Naive thymus-derived CD4-positive, alpha-beta T cell (primary cell): ENCODE data around the gene RMDN3. TPM values are rescaled to one million over a fixed set of nuclear protein-coding genes. Genes with fewer than 3 reads are reported as not detected.

Experiments used
- ATAC-seq: fragments of 150-1000 bp; cut with Tn5 transposase; 2 replicates; pipeline ENCODE4 v1.10.0; 2021; ENCODE audit warnings: mild to moderate bottlenecking, moderate library complexity
- CTCF ChIA-PET: fragments of 350-600 bp; sonication (Branson Sonifier 250); formaldehyde crosslinking; loops from one replicate; lab custom pipeline; 2021; ENCODE audit warnings: antibody characterized with exemption; lab: Charles Lee
- POLR2A ChIA-PET: fragments of 350-600 bp; sonication (Branson Sonifier 250); formaldehyde crosslinking; loops from one replicate; lab custom pipeline; 2021; ENCODE audit warnings: antibody characterized with exemption, inconsistent platforms; lab: Charles Lee
- DNase-seq, 9 donors: peaks; one replicate each; pipeline versions ENCODE4 v3.0.0 to v3.0.0-alpha.2; 2020 to 2022; ENCODE audit warnings: mixed read lengths in 1 of 9
- H3K27ac ChIP-seq: one replicate; pipeline ENCODE4 v1.7.0; 2013; ENCODE audit warnings: mild to moderate bottlenecking, low read depth, low read length, moderate library complexity
- H3K27me3 ChIP-seq, 2 donors: one replicate each; pipeline ENCODE4 v1.7.0; 2013; ENCODE audit warnings: low read length in 2 of 2, mild to moderate bottlenecking in 2 of 2, moderate library complexity in 2 of 2; ENCODE audit not compliant: control insufficient read depth in 2 of 2, insufficient read depth in 2 of 2
- H3K36me3 ChIP-seq, 3 experiments: 1 replicate in 2 of 3; 2 replicates in 1 of 3; pipeline ENCODE4 v1.7.0; 2013; ENCODE audit warnings: low read length in 3 of 3, mild to moderate bottlenecking in 3 of 3, moderate library complexity in 1 of 3; ENCODE audit not compliant: insufficient read depth in 3 of 3, control insufficient read depth in 2 of 3
- H3K4me1 ChIP-seq, 2 donors: one replicate each; pipeline ENCODE4 v1.7.0; 2013; ENCODE audit warnings: low read length in 2 of 2, mild to moderate bottlenecking in 2 of 2, moderate library complexity in 1 of 2; ENCODE audit not compliant: control insufficient read depth in 2 of 2, insufficient read depth in 2 of 2
- H3K4me3 ChIP-seq: 2 replicates; pipeline ENCODE4 v1.7.0; 2013; ENCODE audit warnings: mild to moderate bottlenecking, low read length
- H3K9me3 ChIP-seq, 3 experiments: 1 replicate in 2 of 3; 2 replicates in 1 of 3; pipeline ENCODE4 v1.7.0; 2013; ENCODE audit warnings: low read length in 3 of 3; ENCODE audit not compliant: control insufficient read depth in 2 of 3
- H3K27ac Mint-ChIP-seq, 9 donors: one replicate each; pipeline ENCODE4 v1.8.0; 2020 to 2022; ENCODE audit warnings: mixed read lengths in 9 of 9, mild to moderate bottlenecking in 8 of 9, moderate library complexity in 5 of 9, inconsistent platforms in 2 of 9
- H3K27me3 Mint-ChIP-seq, 5 donors: one replicate each; pipeline ENCODE4 v1.8.0; 2021 to 2022; ENCODE audit warnings: mixed read lengths in 5 of 5, mild to moderate bottlenecking in 1 of 5
- H3K36me3 Mint-ChIP-seq, 5 donors: one replicate each; pipeline ENCODE4 v1.8.0; 2020 to 2022; ENCODE audit warnings: mixed read lengths in 5 of 5, mild to moderate bottlenecking in 3 of 5, inconsistent platforms in 1 of 5
- H3K4me1 Mint-ChIP-seq, 7 donors: one replicate each; pipeline ENCODE4 v1.8.0; 2020 to 2022; ENCODE audit warnings: mixed read lengths in 7 of 7, mild to moderate bottlenecking in 3 of 7, inconsistent platforms in 1 of 7
- H3K4me3 Mint-ChIP-seq, 10 donors: one replicate each; pipeline ENCODE4 v1.8.0; 2020 to 2022; ENCODE audit warnings: mild to moderate bottlenecking in 10 of 10, mixed read lengths in 10 of 10, moderate library complexity in 6 of 10, inconsistent platforms in 2 of 10
- H3K9me3 Mint-ChIP-seq, 11 donors: one replicate each; pipeline ENCODE4 v1.8.0; 2020 to 2022; ENCODE audit warnings: mixed read lengths in 11 of 11, mild to moderate bottlenecking in 4 of 11, inconsistent platforms in 1 of 11, moderate library complexity in 1 of 11
- intact Hi-C, 2 donors: fragments of 100-400 bp; cut with micrococcal nuclease; formaldehyde crosslinking; loops; one replicate each; pipeline ENCODE4 v1.15.1; 2023
- polyA plus RNA-seq, 2 donors: library from polyadenylated mRNA; unstranded; fragments of 300-500 nt; fragmentation: Illumina TruSeq; gene quantifications; one replicate each; pipeline ENCODE4 v1.2.3, GENCODE V29; 2021
- total RNA-seq, 6 experiments: library from RNA in 5 of 6; stranded (reverse) in 5 of 6; gene quantifications; 1 replicate in 5 of 6; 2 replicates in 1 of 6; pipeline ENCODE4 v1.2.3 and lab custom pipeline; 2021 to 2026

Gene RMDN3
- 10 to 100 TPM; 19.5 to 44.0 (median 31.9) TPM for total RNA-seq
- 10 to 100 TPM; 15.7 to 20.2 TPM for polyA plus RNA-seq
- 21.4 reads per million, percentile 52 among the genes with 10 or more reads in this experiment for total RNA-seq (lab: John Stamatoyannopoulos, UW)

DNA sequence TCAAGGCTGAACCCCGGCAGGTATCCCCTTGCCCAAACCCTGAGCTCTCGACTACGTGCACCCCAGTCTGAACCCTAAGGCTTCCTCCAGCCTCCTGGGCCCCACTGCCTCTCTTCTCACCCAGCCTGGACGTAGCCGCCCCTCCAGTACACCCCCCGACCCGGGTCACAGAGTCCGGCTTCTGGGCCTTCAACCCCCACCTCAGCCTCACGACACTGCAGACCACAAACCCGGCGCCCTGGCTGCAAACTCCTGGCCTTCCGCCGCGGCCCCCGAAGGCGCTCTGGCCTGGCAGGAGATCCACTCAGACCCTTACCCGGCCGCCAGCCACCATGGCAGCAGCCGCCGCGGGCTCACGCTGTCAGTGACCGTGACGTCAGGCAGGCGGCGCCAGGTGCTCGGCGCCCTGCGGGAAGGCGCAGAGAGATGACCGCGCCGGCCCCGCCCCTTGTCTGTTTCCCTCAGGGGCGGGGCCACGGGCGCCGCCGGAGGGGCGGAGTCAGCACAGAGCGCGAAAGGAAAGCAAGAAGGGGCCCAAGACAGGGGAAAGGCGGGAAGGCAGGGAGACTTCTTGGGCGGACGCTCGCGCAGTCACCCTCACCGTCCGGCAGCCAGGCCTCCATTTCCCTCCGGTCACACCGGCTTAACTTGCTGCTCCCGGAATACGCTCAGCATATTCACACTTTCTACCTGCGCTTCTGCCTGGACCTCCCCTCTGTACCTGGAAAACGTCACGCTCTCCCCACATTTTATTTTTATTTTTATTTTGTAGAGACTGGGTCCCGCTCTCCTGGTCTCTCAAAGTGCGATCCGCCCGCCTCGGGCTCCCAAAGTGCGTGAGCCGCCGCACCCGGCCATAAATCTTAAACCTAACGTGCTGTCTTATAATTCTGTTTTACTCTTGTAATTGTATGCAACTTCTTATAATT lies at the start of gene RMDN3:
Gene RMDN3 (minus strand): TSS at position 372 of the 929 bp plus-strand sequence. CDS start 471 bp downstream, outside the sequence.
- no peaks in the 10 kb centered on the region for H3K27me3 Mint-ChIP-seq
- H3K4me1 Mint-ChIP-seq = peaks cover 16 to 37% (median 27%) of the 10 kb centered on the region in 7 donors
- H3K9me3 ChIP-seq = no peaks in the 10 kb centered on the region
- H3K36me3 ChIP-seq = peaks cover 0 to 31% (median 14%) of the 10 kb centered on the region in 3 experiments
- peak within 1 kb of the TSS; percentile 95 for H3K27ac ChIP-seq
- POLR2A ChIA-PET = interaction anchor here (0.5 to 1.7 kb wide), 5 partner anchors 10 to 60 kb away, joined by 3 to 8 read pairs (median 4); partner anchors contain the start of gene RAD51
- peak within 1 kb of the TSS; percentile 94 for H3K4me3 ChIP-seq
- ATAC-seq (peak; percentile 99), DNase-seq (peak; percentile 89 to 97 (median 92))
- H3K9me3 Mint-ChIP-seq = no peaks in the 10 kb centered on the region
- H3K4me1 ChIP-seq = peaks cover 7 to 10% of the 10 kb centered on the region in 2 donors
- H3K4me3 Mint-ChIP-seq = peak within 1 kb of the TSS; percentile 90 to 98 (median 94)
- H3K36me3 Mint-ChIP-seq = peaks cover 0 to 22% (median 0%) of the 10 kb centered on the region in 5 donors
- CTCF ChIA-PET = interaction anchor here (1.0 kb wide), 1 partner anchor 60 kb away, joined by 3 read pairs; the partner anchor contains the start of gene RAD51
- peak within 1 kb of the TSS; percentile 89 to 99 (median 95) for H3K27ac Mint-ChIP-seq
- no peaks in the 10 kb centered on the region for H3K27me3 ChIP-seq
- intact Hi-C loops = loop anchor here (1.0 to 2.0 kb wide), 13 partner anchors 8 to 476 kb away; partner anchors contain the start of genes DNAJC17 (in 2 of the 2), RAD51 (in 2 of the 2), RPUSD2 (in 2 of the 2) and VPS18 (in 2 of the 2)

DNA sequence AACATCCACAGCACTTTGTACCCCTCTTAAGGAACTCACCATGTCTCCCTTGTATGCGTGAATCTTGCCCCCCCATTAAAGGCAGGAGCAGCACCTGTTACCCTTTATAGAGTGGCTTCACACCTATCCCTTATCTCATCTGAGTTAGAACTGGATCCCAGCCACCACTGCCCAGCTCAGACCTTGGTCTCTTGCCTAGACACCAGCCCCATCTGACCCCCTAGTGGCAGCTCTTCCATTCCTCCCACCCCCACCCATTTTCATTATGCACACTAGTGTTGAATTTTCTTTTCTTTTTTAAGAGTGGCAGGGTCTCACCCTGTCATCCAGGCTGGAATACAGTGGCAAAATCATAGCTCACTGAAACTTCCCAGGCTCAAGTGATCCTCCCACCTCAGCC lies 48.6 kb upstream of the RMDN3 start:
- Histone ChIP-seq H3K36me3 (peaks cover 0 to 14% (median 4%) of the 10 kb centered on the region in 3 experiments), H3K27me3 (no peaks in the 10 kb centered on the region), H3K4me3 (no peak overlapping the region), H3K4me1 (peaks cover 14 to 16% of the 10 kb centered on the region in 2 donors), H3K27ac (no peak overlapping the region), H3K9me3 (no peaks in the 10 kb centered on the region)
- no peak for ATAC-seq
- CTCF ChIA-PET = interaction anchor here (0.7 kb wide), 1 partner anchor 203 kb away, joined by 8 read pairs; no protein-coding TSS in a partner anchor
- H3K27me3 Mint-ChIP-seq = no peaks in the 10 kb centered on the region
- POLR2A ChIA-PET = no interaction called here
- peak overlapping the region in 1 of 9 donors; percentile 32 for H3K27ac Mint-ChIP-seq
- peaks cover 4 to 24% (median 8%) of the 10 kb centered on the region in 5 donors for H3K36me3 Mint-ChIP-seq
- H3K9me3 Mint-ChIP-seq = no peaks in the 10 kb centered on the region
- no peak overlapping the region for H3K4me3 Mint-ChIP-seq
- H3K4me1 Mint-ChIP-seq = peaks cover 28 to 60% (median 40%) of the 10 kb centered on the region in 7 donors
- intact Hi-C loops = loop anchor here in 1 of 2 donors (10.0 kb wide), 1 partner anchor 339 kb away; no protein-coding TSS in a partner anchor
- no peak for DNase-seq

- Histone ChIP-seq H3K4me1 (peaks cover 11 to 12% of the 10 kb centered on the region in 2 donors), H3K4me3 (no peak overlapping the region), H3K36me3 (peaks cover 0 to 14% (median 4%) of the 10 kb centered on the region in 3 experiments), H3K27me3 (no peaks in the 10 kb centered on the region), H3K27ac (no peak overlapping the region), H3K9me3 (no peaks in the 10 kb centered on the region)
- no peaks in the 10 kb centered on the region for H3K27me3 Mint-ChIP-seq
- ATAC-seq (no peak), DNase-seq (no peak)
- peaks cover 4 to 30% (median 14%) of the 10 kb centered on the region in 5 donors for H3K36me3 Mint-ChIP-seq
- ChIA-PET CTCF (interaction anchor here (1.2 kb wide), 1 partner anchor 18 kb away, joined by 3 read pairs; no protein-coding TSS in a partner anchor), POLR2A (no interaction called here)
- peaks cover 26 to 57% (median 39%) of the 10 kb centered on the region in 7 donors for H3K4me1 Mint-ChIP-seq
- intact Hi-C loops = loop anchor here in 1 of 2 donors (10.0 kb wide), 1 partner anchor 338 kb away; no protein-coding TSS in a partner anchor
- no peak overlapping the region for H3K27ac Mint-ChIP-seq
- no peaks in the 10 kb centered on the region for H3K9me3 Mint-ChIP-seq
- H3K4me3 Mint-ChIP-seq = no peak overlapping the region
These were observed 48.0 kb upstream of the RMDN3 start for GRCh38 chr15:40803076-40803475.

- intact Hi-C loops = no loop called here
- Histone ChIP-seq H3K27me3 (no peaks in the 10 kb centered on the region), H3K4me3 (no peak overlapping the region), H3K36me3 (peaks cover 0 to 6% (median 4%) of the 10 kb centered on the region in 3 experiments), H3K27ac (no peak overlapping the region), H3K9me3 (no peaks in the 10 kb centered on the region), H3K4me1 (no peaks in the 10 kb centered on the region)
- Mint-ChIP-seq H3K27ac (no peak overlapping the region), H3K4me1 (peaks cover 20 to 54% (median 38%) of the 10 kb centered on the region in 7 donors), H3K9me3 (no peaks in the 10 kb centered on the region), H3K36me3 (peaks cover 3 to 36% (median 15%) of the 10 kb centered on the region in 5 donors), H3K4me3 (no peak overlapping the region), H3K27me3 (no peaks in the 10 kb centered on the region)
- ChIA-PET POLR2A (no interaction called here), CTCF (no interaction called here)
- ATAC-seq (no peak), DNase-seq (no peak)
These were observed 44.5 kb upstream of the RMDN3 start for GRCh38 chr15:40799523-40799922.

DNA sequence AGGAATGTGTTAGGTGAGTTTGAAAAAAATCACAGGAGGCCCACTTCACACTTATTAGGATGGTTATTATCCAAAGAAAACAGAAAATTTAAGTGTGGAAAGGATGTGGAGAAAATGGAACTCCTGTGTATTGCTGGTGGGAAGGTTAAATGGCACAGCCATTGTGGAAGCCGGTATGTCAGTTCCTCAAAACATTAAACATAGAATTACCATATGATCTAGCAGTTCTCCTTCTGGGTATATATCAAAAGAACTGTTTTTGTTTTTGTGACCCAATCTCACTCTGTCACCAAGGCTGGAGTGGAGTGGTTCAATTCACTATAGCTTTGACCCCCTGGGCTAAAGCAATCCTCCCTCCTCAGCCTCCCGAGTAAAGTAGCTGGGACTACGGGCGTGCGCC lies 41.5 kb upstream of the RMDN3 start:
- ChIA-PET CTCF (interaction anchor here (1.4 kb wide), 1 partner anchor 12 kb away, joined by 8 read pairs; no protein-coding TSS in a partner anchor), POLR2A (no interaction called here)
- Mint-ChIP-seq H3K4me1 (peaks cover 11 to 42% (median 34%) of the 10 kb centered on the region in 7 donors), H3K9me3 (no peaks in the 10 kb centered on the region), H3K27ac (peak overlapping the region in 2 of 9 donors; percentile 1 to 36), H3K36me3 (peaks cover 3 to 36% (median 11%) of the 10 kb centered on the region in 5 donors), H3K27me3 (no peaks in the 10 kb centered on the region), H3K4me3 (no peak overlapping the region)
- H3K9me3 ChIP-seq = no peaks in the 10 kb centered on the region
- no peak overlapping the region for H3K4me3 ChIP-seq
- H3K4me1 ChIP-seq = no peaks in the 10 kb centered on the region
- H3K27ac ChIP-seq = no peak overlapping the region
- no peaks in the 10 kb centered on the region for H3K27me3 ChIP-seq
- no peak for DNase-seq
- intact Hi-C loops = no loop called here
- H3K36me3 ChIP-seq = peaks cover 0 to 21% (median 0%) of the 10 kb centered on the region in 3 experiments
- ATAC-seq = no peak

DNA sequence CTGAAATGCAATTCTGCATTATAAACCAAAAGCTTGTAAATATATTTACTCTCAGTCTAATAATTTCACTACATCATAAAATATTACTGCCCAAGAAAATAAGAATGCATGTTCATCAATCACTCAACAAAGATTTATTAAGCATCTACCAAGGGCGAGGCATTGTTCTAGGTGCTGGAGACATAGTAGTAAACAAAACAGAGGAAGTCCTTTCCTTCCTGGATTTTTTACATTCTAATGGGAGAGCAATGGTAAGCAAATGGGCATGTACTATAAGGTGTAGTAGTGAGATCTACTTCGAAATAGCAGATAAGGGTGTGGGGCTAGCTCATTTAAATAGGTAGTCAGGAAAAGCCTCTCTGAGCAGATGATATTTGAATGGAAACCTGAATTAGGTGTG lies 41.0 kb upstream of the RMDN3 start:
- Histone ChIP-seq H3K9me3 (no peaks in the 10 kb centered on the region), H3K27me3 (no peaks in the 10 kb centered on the region), H3K4me1 (no peaks in the 10 kb centered on the region), H3K27ac (no peak overlapping the region), H3K4me3 (no peak overlapping the region), H3K36me3 (peaks cover 0 to 19% (median 0%) of the 10 kb centered on the region in 3 experiments)
- peaks cover 3 to 33% (median 9%) of the 10 kb centered on the region in 5 donors for H3K36me3 Mint-ChIP-seq
- intact Hi-C loops = no loop called here
- H3K27ac Mint-ChIP-seq = peak overlapping the region in 1 of 9 donors; percentile 1
- ChIA-PET CTCF (interaction anchor here (0.6 kb wide), 1 partner anchor 229 kb away, joined by 4 read pairs; no protein-coding TSS in a partner anchor), POLR2A (no interaction called here)
- H3K4me1 Mint-ChIP-seq = peaks cover 10 to 39% (median 31%) of the 10 kb centered on the region in 7 donors
- H3K4me3 Mint-ChIP-seq = no peak overlapping the region
- H3K9me3 Mint-ChIP-seq = no peaks in the 10 kb centered on the region
- no peaks in the 10 kb centered on the region for H3K27me3 Mint-ChIP-seq
- ATAC-seq (no peak), DNase-seq (no peak)
